IMR-90 (cell line): Measurements from ENCODE around the gene RAB28. TPM values are rescaled to one million over a fixed set of nuclear protein-coding genes. Genes with fewer than 3 reads are reported as not detected.

ENCODE experiments used
- ATAC-seq: fragments of 200-7000 bp; cut with Tn5 transposase; 2 replicates; pipeline ENCODE4 v1.9.1; 2020; ENCODE audit warnings: low read depth, mild to moderate bottlenecking, moderate library complexity
- BruUV-seq: library from RNA; stranded (reverse); fragments of 400-500 nt; replicated peaks from 2 replicates; lab custom pipeline; 2021; lab: Mats Ljungman, UMichigan
- CTCF ChIA-PET: fragments of 300-600 bp; formaldehyde crosslinking; extraction: SDS; loops from one replicate; lab custom pipeline; 2021; ENCODE audit warnings: antibody characterized with exemption; lab: Yijun Ruan, JAX
- POLR2A ChIA-PET: fragments of 300-600 bp; sonication (Branson Sonifier 250); formaldehyde crosslinking; loops from one replicate; lab custom pipeline; 2022; ENCODE audit warnings: antibody characterized with exemption; ENCODE audit not compliant: unreplicated experiment; lab: Charles Lee
- DNase-seq: peaks from one replicate; pipeline ENCODE4 v3.0.0; 2013
- H2AFZ ChIP-seq: replicated peaks from 2 replicates; pipeline ENCODE3; 2013; ENCODE audit warnings: low read length, mild to moderate bottlenecking; ENCODE audit not compliant: poor library complexity
- H2AK5ac ChIP-seq: 2 replicates; pipeline ENCODE4 v1.6.1; 2013; ENCODE audit warnings: low read depth, low read length, inconsistent platforms
- H2AK9ac ChIP-seq: replicated peaks from 2 replicates; pipeline ENCODE3; 2013; ENCODE audit warnings: mild to moderate bottlenecking, low read depth, low read length, moderate library complexity; ENCODE audit not compliant: poor library complexity
- H2BK120ac ChIP-seq: 2 replicates; pipeline ENCODE4 v1.6.1; 2013; ENCODE audit warnings: low read depth, low read length, inconsistent platforms
- H2BK15ac ChIP-seq: 3 replicates; pipeline ENCODE4 v1.6.1; 2013; ENCODE audit warnings: low read depth, low read length, inconsistent platforms
- H2BK20ac ChIP-seq: 2 replicates; pipeline ENCODE4 v1.6.1; 2013; ENCODE audit warnings: low read depth, mild to moderate bottlenecking, inconsistent platforms, low read length, moderate library complexity
- H2BK5ac ChIP-seq: 2 replicates; pipeline ENCODE4 v1.6.1; 2013; ENCODE audit warnings: mild to moderate bottlenecking, low read depth, low read length, inconsistent platforms; ENCODE audit not compliant: poor library complexity, severe bottlenecking
- H3K14ac ChIP-seq: replicated peaks from 2 replicates; pipeline ENCODE4 v1.6.1; 2013; ENCODE audit warnings: low read depth, low read length, inconsistent platforms
- H3K18ac ChIP-seq: 2 replicates; pipeline ENCODE4 v1.6.1; 2013; ENCODE audit warnings: low read depth, low read length, control low read depth
- H3K23ac ChIP-seq: 2 replicates; pipeline ENCODE4 v1.6.1; 2013; ENCODE audit warnings: low read depth, low read length, inconsistent platforms
- H3K27ac ChIP-seq: 2 replicates; pipeline ENCODE4 v1.5.1; 2013; ENCODE audit warnings: mild to moderate bottlenecking, control low read depth, low read length; ENCODE audit not compliant: insufficient read depth
- H3K27me3 ChIP-seq: 2 replicates; pipeline ENCODE4 v1.6.1; 2013; ENCODE audit warnings: low read length; ENCODE audit not compliant: control insufficient read depth, insufficient read depth
- H3K36me3 ChIP-seq: 2 replicates; pipeline ENCODE4 v1.6.1; 2013; ENCODE audit warnings: low read length, mixed read lengths; ENCODE audit not compliant: control insufficient read depth, insufficient read depth
- H3K4ac ChIP-seq: 2 replicates; pipeline ENCODE4 v1.6.1; 2013; ENCODE audit warnings: low read depth, low read length, inconsistent platforms
- H3K4me1 ChIP-seq: 2 replicates; pipeline ENCODE4 v1.6.1; 2013; ENCODE audit warnings: low read length, mixed read lengths; ENCODE audit not compliant: control insufficient read depth, insufficient read depth
- H3K4me2 ChIP-seq: 2 replicates; pipeline ENCODE4 v1.6.1; 2013; ENCODE audit warnings: low read depth, mild to moderate bottlenecking, control low read depth, low read length, moderate library complexity
- H3K4me3 ChIP-seq: 2 replicates; pipeline ENCODE4 v1.5.1; 2013; ENCODE audit warnings: low read depth, mild to moderate bottlenecking, control low read depth, low read length, moderate library complexity; ENCODE audit not compliant: insufficient read depth
- H3K56ac ChIP-seq: 2 replicates; pipeline ENCODE4 v1.6.1; 2013; ENCODE audit warnings: low read length, inconsistent platforms; ENCODE audit not compliant: insufficient read depth; ENCODE audit errors: extremely low read depth
- H3K79me1 ChIP-seq, 2 experiments: 2 replicates each; pipeline ENCODE4 v1.6.1; 2013; ENCODE audit warnings: low read length in 2 of 2, inconsistent platforms in 1 of 2, low read depth in 1 of 2
- H3K9ac ChIP-seq: 2 replicates; pipeline ENCODE4 v1.6.1; 2013; ENCODE audit warnings: low read depth, low read length, control low read depth
- H3K9me1 ChIP-seq: 2 replicates; pipeline ENCODE4 v1.6.1; 2013; ENCODE audit warnings: low read length, inconsistent platforms; ENCODE audit not compliant: insufficient read depth
- H3K9me3 ChIP-seq: 2 replicates; pipeline ENCODE4 v1.6.1; 2013; ENCODE audit warnings: low read length; ENCODE audit not compliant: control insufficient read depth, insufficient read depth
- H4K20me1 ChIP-seq: 2 replicates; pipeline ENCODE4 v1.6.1; 2013; ENCODE audit warnings: low read length, inconsistent platforms; ENCODE audit not compliant: insufficient read depth
- H4K5ac ChIP-seq: 2 replicates; pipeline ENCODE4 v1.6.1; 2013; ENCODE audit warnings: mild to moderate bottlenecking, low read depth, low read length, control low read depth
- H4K8ac ChIP-seq, 2 experiments: 2 replicates each; pipeline ENCODE4 v1.6.1; 2013; ENCODE audit warnings: low read depth in 2 of 2, low read length in 2 of 2, control low read depth in 1 of 2, inconsistent platforms in 1 of 2
- H4K91ac ChIP-seq: 2 replicates; pipeline ENCODE4 v1.6.1; 2013; ENCODE audit warnings: low read depth, low read length, inconsistent platforms; ENCODE audit not compliant: insufficient read depth
- CEBPB ChIP-seq: IDR thresholded peaks from 2 replicates; pipeline ENCODE4 v1.6.1; 2012; ENCODE audit warnings: low read depth, low read length, improper control_type of control experiment
- CHD1 ChIP-seq: IDR thresholded peaks from 2 replicates; pipeline ENCODE4 v1.6.1; 2012; ENCODE audit warnings: low read depth, low read length, improper control_type of control experiment
- FOS ChIP-seq: fragments of 150-350 bp; IDR thresholded peaks from 2 replicates; pipeline ENCODE4 v1.6.1; 2016; ENCODE audit warnings: low read depth, low read length
- NFE2L2 ChIP-seq: fragments of 150-350 bp; IDR thresholded peaks from 2 replicates; pipeline ENCODE4 v1.6.1; 2016; ENCODE audit warnings: low read depth, mild to moderate bottlenecking, low read length
- POLR2A ChIP-seq: IDR thresholded peaks from 2 replicates; pipeline ENCODE4 v1.6.1; 2012; ENCODE audit warnings: mild to moderate bottlenecking, low read depth, low read length
- RAD21 ChIP-seq: IDR thresholded peaks from 2 replicates; pipeline ENCODE4 v1.6.1; 2012; ENCODE audit warnings: low read length, improper control_type of control experiment
- RCOR1 ChIP-seq: IDR thresholded peaks from 2 replicates; pipeline ENCODE4 v1.6.1; 2012; ENCODE audit warnings: mild to moderate bottlenecking, low read length, improper control_type of control experiment; ENCODE audit not compliant: insufficient replicate concordance
- WGBS, 2 experiments: methylation state at CpG; one replicate each; pipeline versions ENCODE4 v1.1.5 to v1.1.7; 2013; ENCODE audit warnings: missing lambda C conversion rate in 2 of 2; ENCODE audit not compliant: insufficient read length in 1 of 2; ENCODE audit errors: extremely low coverage in 2 of 2; 5-methylcytosine and 5-hydroxymethylcytosine counted together
- dilution Hi-C: fragments of 300-500 bp; cut with HindIII; formaldehyde crosslinking; loops from one replicate; pipeline ENCODE4 v1.14.3; 2018; ENCODE audit warnings: low sequenced_read_pairs; ENCODE audit not compliant: unreplicated experiment
- in situ Hi-C: fragments of 300-500 bp; cut with MboI; formaldehyde crosslinking; loops from 3 replicates; pipeline ENCODE4 v1.14.3; 2019; ENCODE audit warnings: low sequenced_read_pairs, inconsistent platforms, mixed read lengths
- intact Hi-C: fragments of 100-400 bp; cut with micrococcal nuclease; formaldehyde crosslinking; loops from 2 replicates; pipeline ENCODE4 v1.10.0; 2022
- polyA plus RNA-seq, 3 experiments: library from polyadenylated mRNA; depleted of rRNA; stranded (reverse); fragments of >200 nt; gene quantifications; 2 replicates each; pipeline ENCODE4 v1.2.3, GENCODE V29; 2012; ENCODE audit warnings: low replicate concordance in 1 of 3
- total RNA-seq: library from RNA; depleted of rRNA; stranded (reverse); fragments of >200 nt; gene quantifications from 2 replicates; pipeline ENCODE4 v1.2.3, GENCODE V29; 2012
- TF ChIP-seq, protein P1 (sequence below): conservative IDR thresholded peaks from 2 replicates; pipeline ENCODE4 v1.5.1; 2012; ENCODE audit warnings: mild to moderate bottlenecking, low read depth, low read length, improper control_type of control experiment
- TF ChIP-seq, protein P2 (sequence below): fragments of 150-350 bp; IDR thresholded peaks from 2 replicates; pipeline ENCODE4 v1.6.1; 2017; ENCODE audit warnings: mild to moderate bottlenecking, antibody characterized with exemption, low read length, low read depth

Gene RAB28
- total and polyA plus RNA-seq, 2 of the 4 experiments (the other 2 are of a cell fraction): 7.5 to 10.8 TPM

GRCh38 chr4:13528821-13529127 is 44.6 kb upstream of the RAB28 start:
- Histone ChIP-seq H3K23ac (no peak overlapping the region), H4K5ac (no peak overlapping the region), H3K27me3 (peaks cover 95% of the 10 kb centered on the region), H2BK120ac (no peak overlapping the region), H3K18ac (no peak overlapping the region), H3K56ac (no peak overlapping the region), H2BK20ac (no peak overlapping the region), H3K9me3 (peaks cover 16% of the 10 kb centered on the region), H3K9ac (no peak overlapping the region), H3K14ac (no peak overlapping the region), H3K9me1 (no peaks in the 10 kb centered on the region), H4K20me1 (no peaks in the 10 kb centered on the region; the same call in 1 of the 2 replicates), H3K4me1 (no peaks in the 10 kb centered on the region), H3K4me2 (no peak overlapping the region), H3K4me3 (no peak overlapping the region), H2AFZ (no peak overlapping the region), H2AK5ac (no peak overlapping the region), H2AK9ac (no peak overlapping the region), H2BK5ac (no peak overlapping the region), H3K79me1 (no peaks in the 10 kb centered on the region), H3K27ac (no peak overlapping the region), H3K4ac (no peak overlapping the region), H4K8ac (no peak overlapping the region), H2BK15ac (no peak overlapping the region), H3K36me3 (no peaks in the 10 kb centered on the region), H4K91ac (no peak overlapping the region)
- ChIA-PET CTCF (no interaction called here), POLR2A (no interaction called here)
- dilution Hi-C loops (no loop called here), intact Hi-C loops (no loop called here), in situ Hi-C loops (no loop called here)
- DNase-seq: no peak
- no peak for TF ChIP-seq FOS
- TF ChIP-seq CHD1: no peak
- no peak for TF ChIP-seq NFE2L2
- no peak for TF ChIP-seq RCOR1
- TF ChIP-seq, protein P1, sequence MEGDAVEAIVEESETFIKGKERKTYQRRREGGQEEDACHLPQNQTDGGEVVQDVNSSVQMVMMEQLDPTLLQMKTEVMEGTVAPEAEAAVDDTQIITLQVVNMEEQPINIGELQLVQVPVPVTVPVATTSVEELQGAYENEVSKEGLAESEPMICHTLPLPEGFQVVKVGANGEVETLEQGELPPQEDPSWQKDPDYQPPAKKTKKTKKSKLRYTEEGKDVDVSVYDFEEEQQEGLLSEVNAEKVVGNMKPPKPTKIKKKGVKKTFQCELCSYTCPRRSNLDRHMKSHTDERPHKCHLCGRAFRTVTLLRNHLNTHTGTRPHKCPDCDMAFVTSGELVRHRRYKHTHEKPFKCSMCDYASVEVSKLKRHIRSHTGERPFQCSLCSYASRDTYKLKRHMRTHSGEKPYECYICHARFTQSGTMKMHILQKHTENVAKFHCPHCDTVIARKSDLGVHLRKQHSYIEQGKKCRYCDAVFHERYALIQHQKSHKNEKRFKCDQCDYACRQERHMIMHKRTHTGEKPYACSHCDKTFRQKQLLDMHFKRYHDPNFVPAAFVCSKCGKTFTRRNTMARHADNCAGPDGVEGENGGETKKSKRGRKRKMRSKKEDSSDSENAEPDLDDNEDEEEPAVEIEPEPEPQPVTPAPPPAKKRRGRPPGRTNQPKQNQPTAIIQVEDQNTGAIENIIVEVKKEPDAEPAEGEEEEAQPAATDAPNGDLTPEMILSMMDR: no peak
- no peak for TF ChIP-seq POLR2A
- TF ChIP-seq RAD21: no peak
- TF ChIP-seq, protein P2, sequence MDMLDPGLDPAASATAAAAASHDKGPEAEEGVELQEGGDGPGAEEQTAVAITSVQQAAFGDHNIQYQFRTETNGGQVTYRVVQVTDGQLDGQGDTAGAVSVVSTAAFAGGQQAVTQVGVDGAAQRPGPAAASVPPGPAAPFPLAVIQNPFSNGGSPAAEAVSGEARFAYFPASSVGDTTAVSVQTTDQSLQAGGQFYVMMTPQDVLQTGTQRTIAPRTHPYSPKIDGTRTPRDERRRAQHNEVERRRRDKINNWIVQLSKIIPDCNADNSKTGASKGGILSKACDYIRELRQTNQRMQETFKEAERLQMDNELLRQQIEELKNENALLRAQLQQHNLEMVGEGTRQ: no peak
- no peak for TF ChIP-seq CEBPB
- WGBS, 2 experiments: no CpG with 5 or more reads among the region's 5 CpGs
- no TSS peak for BruUV-seq
- ATAC-seq: no peak
